GM18909 (cell line): ENCODE results near the gene ACOT7.

Experiments
- ATAC-seq: cut with Tn5 transposase; IDR thresholded peaks from one replicate; pipeline ENCODE4 v1.9.1; 2021; ENCODE audit warnings: mild to moderate bottlenecking; ENCODE audit not compliant: unreplicated experiment, poor library complexity

ACOT7 gene

DNA sequence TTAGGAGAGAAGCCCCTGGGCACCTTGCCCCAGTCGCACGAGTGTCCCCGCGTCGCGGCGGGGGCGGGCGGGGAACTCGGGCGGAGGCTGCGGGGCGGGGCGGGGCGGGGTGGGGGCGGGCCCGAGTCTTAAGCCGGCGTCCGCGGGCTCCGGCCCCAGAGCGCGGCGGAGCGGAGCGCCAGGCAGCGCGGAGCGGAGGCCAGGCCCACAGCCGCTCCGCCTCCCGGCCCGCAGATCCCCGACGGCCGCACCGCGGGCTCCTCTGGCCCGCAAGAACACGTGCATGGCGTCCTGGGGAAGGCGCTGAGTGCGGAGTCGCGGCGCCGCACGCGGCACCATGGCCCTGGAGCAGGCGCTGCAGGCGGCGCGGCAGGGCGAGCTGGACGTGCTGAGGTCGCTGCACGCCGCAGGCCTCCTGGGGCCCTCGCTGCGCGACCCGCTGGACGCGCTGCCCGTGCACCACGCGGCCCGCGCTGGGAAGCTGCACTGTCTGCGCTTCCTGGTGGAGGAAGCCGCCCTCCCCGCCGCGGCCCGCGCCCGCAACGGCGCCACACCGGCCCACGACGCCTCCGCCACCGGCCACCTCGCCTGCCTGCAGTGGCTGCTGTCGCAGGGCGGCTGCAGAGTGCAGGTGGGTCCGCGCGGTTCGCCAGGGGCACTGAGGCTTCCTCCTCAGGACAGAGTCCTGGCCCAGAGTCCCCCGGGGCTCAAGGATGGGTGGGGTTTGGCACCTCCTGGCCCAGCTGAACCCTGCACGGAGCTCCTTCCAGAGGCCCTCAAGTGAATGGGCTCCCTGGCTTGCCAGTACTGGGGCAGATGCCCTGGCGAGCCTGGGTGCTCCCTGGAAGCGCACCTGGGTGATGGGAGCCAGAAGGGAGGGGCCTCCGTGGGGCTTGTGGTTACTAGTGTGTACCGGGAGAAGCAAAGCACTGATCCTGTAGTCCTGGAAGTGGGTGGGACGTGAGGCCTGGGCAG, 31.3 kb upstream of the ACOT7 start, which contains the start of gene ESPN:
Gene ESPN (plus strand): TSS at position 158 of the 975 bp plus-strand sequence. CDS start 180 bp downstream, at position 338.
- ATAC-seq = no peak

DNA sequence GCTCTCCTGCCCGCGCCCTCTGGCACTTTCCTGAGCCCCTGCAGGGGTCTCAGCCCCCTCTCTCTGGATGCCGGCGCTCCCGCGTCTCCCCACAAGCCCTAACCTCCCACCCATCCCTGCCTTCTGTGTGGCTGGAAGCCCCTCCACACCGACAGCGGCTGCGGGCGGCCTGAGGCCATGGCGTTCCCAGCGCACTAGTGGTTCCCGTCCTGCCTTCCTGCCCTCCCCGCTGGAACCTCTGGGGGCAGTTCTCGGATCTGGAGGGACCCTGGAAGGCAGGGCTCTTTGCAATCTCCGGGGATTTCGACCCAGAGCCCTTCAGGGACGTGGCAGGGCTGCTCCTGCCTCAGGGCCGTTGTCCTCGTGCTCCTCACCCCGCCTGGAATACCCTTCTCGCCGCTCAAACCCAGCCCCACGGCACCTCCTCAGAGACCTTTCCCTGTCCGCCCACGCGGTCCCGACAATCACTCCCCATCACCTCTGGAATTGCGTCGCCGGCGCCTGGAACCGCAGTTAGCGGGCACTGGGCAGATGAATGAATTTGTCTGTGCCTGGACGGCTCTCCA, 30.5 kb upstream of the ACOT7 start:
- ATAC-seq = no peak

DNA sequence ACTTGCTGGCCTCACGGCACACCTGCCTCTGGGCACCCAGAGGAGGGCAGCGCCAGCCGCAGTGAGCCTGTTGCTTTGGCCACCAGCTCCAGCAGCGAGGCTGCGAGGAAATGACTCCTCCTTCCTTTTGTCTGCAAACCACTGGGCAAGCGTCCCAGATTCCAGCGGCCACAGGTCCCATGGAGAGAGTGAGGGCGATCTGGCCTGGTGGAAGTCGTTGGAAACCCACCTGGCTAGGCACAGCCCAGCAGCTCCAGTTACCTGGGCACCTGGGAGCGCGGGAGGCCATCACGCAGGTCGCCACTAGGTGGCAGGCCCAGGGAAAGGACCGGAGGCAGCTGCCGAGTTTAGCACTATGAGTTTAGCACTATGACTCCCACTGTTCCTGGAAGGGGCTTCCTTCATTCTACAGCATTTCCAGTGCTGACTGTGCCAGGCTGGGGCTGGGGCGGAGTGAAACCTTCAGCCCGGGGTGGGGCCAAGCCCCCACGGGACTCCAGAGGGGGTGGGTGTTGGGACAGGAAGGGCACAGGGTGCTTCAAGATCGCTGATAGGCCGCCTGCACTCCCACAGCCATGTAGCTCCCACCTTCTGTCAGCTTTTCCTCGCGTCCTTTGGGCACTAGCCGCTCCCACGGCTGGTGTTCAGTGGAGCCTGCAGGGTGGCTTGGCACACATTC, 29.9 kb upstream of the ACOT7 start:
- peak; percentile 51 for ATAC-seq

DNA sequence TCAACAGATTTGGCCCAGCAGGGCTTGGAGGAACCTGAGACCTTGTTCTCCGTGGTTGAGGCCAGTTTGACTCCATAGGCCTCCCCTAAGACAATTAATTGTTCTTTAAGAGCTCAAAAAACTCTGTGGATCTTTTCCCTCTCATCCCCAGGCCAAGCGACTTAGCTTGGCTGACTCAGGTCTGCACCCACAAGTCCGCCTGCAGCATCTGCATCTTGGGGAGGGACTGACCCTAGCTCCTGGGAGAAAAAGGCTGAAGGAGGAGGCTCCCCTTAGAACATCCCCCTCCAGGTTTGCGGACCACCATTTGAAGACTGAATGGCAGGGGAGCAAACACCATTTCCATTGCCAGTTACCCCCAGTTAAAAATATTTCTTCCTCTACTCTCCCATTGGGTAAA, 27.7 kb upstream of the ACOT7 start:
- no peak for ATAC-seq

DNA sequence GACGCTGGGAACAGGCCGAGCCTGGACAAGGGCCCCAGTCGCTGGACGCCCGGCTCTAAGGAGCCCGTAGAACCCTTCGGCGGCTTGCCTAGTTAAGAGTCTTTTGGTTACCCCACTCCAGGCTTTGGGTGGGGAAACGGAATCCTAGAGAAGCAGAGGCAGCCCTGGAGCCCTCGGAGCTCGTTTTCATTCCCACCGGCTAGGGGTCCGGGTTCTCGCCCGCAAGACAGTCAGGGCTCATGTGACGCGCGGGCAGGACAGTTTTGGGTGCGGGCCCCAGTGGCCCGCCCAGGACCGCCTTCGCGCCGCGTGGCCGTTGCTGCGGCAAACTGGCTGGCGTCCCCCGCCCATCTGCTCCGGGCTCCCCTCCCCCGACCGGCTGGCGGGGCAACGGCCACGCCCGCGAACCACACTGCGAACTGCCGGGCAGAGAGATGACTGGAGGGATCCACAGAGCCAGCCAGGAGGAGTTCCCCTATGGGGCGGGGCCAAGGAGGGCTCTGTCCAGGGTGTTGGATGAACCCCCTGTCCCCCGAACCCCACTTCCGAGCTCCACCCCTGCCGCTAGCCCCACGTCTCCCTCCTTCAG, 27.0 kb upstream of the ACOT7 start:
- ATAC-seq = no peak

DNA sequence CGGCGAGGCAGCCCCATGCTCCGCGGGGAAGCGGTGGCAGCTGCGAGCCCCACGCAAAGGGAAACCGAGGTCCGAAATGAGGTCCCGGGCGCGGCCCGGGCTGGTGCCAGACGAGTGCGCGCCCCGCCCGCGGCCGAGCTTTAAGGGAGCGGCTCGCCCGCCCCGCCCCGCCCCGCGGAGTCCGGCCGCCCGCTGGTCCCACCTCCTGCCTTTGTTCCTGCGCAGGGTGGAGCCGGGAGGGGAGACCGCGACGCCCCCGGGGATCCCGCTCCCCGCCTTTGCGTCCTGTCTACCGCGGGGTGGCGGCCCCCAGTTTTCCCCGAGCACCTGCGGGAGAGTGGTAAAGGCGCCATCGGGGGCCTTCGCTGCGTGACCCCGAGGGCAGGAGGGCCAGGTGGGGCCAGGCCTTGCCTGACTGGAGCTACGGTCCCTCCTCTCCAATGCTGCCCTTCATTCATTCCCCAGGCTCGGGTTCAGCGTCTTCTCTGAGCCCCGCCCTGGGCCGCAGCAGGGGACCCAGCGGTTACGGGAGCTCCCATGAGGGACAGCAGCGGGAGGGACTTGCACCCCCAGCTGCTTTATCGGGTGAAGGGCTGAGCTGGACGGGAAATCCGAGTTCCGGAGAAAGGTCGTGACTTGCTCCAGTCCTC, 26.4 kb upstream of the ACOT7 start, which contains the start of gene HES2:
Gene HES2 (minus strand): TSS at position 116 of the 650 bp plus-strand sequence. CDS start 99 bp downstream, at position 17.
- ATAC-seq = no peak

DNA sequence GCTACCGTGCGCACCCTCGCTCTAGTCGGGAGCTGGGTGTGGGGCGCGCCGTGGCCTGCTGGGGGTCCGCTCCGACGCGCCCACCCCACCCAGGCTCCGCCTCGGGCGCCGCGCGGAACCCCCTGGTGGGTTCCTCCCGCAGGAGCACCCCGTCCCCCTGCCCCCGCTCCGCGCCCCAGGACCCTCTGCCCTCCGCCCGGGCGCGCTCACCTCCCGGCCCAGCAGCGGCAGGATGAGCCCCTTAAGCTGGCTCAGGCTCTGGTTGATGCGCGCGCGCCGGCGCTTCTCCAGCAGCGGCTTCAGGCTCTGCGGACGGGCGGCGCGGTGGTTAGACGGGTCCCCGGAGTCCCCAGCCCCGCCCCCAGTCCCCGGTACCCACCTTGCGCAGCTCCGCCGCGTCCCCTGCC, 25.8 kb upstream of the ACOT7 start:
- no peak for ATAC-seq

DNA sequence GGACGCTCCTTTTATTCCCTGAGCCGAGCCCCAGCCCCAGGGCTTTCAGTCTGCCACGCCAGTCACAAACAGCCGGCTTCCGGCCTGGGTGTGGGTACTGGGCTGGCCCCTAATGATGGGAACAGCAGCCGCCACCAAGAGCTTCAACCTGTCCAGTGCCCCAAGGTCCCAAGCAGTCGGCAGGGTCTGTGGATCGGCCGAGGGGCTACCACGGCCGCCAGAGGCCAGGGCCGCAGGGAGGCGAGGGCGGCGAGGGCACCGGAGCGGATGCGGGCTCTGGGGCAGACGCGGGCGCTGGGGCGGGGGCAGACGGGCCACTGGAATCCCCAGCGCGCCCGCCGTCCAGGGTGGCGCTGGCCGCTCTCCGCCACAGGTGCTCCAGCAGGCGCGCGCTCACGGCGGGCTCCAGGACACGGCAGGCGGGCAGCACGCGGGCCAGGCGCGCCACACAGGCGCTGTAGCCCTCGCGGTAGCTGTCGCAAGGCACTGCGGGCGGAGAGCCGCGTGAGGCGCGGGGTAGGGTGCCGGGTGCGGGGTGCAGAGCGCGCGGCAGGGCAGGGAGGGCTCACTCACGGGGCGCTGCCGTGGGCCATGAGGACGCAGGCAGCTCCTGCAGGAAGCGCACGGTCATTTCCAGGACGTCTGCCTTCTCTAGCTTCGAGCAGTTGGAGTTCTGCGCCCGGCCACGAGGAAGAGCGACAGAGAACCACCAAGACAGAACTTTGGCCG, 25.3 kb upstream of the ACOT7 start:
- no peak for ATAC-seq

DNA sequence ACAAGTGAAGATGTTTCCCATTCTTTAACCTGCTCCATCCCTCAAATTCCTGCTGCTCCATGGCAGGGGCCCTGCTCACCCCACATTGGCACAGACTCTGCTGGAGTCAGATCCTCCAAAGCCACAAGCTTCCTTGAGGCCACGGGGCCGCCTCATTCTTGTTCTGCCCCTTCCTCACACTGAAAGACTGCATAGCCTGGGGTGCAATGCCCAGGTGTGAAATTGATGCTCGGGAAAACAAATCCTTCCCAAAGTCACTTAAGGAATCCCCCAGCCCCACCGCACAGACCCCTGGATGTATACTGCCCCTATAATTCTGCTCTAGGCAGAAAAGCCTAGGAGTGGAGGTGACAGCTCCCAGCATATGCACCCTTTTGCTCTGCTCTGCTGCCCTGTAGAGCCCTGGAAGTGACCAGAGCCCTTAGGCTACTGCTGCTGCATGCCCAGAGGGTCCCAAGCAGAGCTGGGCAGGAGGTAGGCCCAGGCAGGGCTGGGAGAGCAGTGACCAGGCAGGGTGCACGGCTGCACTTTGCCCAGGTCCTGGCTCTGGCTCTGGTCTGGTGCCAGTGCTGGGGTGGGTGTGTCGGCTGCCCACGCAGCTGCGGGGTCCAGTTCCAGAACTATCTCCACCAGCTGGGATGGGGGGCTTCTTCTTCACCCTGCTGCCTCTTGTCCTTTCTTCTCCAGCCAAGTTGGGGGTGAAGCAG, 24.5 kb upstream of the ACOT7 start:
- no peak for ATAC-seq

DNA sequence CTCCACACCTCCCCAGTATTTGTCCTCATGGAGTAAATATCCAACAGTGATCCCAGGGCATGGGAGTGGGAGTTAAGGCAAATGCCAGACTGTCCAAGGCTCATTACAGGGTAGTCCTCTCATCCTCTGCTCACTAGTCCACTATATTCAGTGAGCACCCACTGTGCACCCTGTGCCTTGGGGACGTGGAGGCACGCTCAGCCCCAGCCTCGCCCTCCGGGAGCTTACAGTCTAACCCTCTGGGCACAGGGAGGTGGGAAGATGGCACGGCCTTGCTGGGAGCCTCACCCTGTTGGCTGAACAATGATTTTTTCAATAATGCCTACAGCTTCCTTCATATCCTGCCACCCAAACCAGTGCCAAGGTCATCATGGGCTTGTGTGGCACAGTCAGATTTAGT, 23.3 kb upstream of the ACOT7 start:
- no peak for ATAC-seq

DNA sequence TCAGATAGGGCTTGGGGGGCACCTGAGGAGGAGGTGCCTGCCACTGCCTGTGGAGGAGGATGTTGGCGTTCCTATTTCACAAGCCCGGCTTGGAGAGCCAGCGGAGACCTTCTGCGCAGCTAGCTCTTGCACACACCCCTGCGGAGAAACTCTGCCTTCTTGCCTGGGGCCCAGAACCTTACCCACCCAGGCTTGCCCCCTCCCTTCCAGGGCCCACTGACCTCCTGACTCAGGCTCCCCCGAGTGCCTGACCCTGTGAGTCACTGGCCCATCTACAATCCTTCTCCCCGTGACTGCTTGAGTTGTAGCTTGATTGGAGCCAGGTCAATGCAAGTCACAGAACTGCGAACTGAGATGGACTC, 22.7 kb upstream of the ACOT7 start:
- ATAC-seq = no peak

DNA sequence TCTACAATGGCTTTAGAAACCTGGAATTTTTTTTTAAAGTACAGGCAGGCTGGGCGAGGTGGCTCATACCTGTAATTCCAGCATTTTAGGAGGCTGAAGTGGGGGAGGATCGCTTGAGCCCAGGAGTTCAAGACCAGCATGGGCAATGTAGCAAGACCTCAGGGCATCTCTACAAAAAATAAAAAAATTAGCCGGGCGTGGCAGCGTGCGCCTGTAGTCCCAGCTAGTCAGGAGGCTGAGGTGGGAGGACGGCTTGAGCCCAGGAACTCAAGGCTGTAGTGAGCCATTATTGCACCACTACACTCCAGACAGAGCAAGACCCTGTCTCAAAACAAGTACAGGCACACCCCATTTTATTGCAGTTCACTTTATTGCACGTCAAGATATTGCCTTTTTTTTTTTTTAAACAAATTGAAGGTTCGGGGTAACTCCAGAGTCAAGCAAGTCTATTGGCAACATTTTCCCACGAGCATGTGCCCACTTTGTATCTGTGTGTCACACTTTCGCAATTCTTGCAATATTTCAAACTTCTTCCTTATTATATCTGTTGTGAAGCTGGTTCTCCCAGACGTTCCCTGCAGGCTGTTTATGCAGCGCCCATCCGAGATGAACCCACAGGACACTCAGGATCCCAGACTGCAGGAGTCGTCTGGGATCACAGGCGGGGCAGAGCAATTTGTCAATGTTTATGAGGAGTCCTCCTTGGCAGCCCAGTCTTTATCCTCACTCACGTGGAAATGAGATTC, 21.5 kb upstream of the ACOT7 start:
- no peak for ATAC-seq

DNA sequence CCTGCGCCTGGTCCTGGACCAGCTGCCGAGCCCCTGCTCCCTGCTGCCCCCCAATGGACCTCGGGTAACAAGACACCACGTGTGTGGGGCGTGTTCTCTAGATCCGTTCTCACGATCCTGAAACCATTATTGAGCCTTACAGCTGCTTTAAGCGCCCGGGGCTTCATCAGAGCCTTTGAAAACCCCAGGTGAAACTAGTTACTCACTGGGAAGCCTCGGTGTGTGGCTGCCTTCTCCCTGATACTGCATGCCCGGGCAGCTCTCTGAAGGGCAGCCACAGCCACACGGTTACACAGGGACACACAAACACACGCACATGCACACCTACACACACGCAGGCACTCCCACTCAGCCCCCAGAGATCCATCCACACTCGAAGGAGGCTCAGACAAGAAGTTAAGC, 20.9 kb upstream of the ACOT7 start:
- ATAC-seq = peak; percentile 78

DNA sequence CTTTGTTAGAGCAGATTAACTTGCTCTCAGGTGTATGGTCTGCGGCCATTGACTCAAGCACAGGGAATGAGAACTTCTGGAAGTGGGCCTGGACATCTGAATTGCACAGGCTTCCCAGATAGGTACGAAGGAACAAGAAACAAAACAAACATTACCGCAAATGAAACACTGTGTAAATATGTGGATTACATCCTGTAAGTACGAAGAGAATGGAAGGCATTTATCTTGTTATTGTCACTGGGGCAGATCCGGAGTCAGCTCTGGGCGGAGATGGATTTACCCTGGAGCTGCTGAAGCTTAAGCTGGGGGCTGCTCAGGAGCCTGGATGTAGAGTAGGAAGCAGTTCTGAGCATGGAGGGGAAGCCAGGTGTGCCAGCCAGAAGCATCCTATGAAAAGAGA, 19.3 kb upstream of the ACOT7 start:
- ATAC-seq = no peak

DNA sequence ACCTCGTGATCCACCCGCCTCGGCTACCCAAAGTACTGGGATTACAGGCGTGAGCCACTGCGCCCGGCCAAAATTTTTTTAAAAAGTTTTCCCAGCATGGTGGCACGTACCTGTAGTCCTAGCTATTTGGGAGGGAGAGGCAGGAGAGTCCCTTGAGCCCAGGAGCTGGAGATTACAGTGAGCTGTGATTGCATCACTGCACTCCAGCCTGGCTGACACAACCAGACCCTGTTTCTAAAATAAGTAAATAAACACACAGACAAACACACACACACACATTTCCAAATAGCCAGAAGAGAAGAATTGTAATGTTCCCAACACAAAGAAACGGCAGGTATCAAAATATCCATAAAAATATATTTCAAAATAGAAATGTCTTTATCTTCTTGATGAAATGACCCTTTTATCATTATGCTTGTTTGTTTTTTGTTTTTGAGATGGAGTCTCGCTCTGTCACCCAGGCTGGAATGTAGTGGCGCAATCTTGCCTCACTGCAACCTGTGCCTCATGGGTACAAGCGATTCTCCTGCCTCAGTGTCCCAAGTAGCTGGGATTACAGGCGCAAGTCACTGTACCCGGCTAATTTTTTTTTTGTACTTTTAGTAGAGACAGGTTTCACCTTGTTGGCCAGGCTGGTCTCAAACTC, 16.8 kb upstream of the ACOT7 start:
- no peak for ATAC-seq

DNA sequence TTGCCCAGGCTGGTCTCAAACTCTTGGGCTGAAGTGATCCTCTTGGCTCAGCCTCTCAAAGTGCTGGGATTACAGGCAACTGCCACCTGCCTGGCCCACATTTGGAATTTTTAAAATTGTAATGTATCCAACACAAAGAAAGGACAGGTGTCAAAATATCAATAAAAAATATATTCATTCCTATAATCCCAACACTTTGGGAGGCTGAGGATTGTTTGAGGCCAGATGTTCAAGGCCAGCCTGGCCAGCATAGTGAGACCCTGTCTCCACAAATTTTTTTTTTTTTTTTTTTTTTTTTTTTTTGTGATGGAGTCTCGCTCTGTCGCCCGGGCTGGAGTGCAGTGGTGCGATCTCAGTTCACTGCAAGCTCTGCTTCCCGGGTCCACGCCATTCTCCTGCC, 16.2 kb upstream of the ACOT7 start:
- ATAC-seq = no peak

DNA sequence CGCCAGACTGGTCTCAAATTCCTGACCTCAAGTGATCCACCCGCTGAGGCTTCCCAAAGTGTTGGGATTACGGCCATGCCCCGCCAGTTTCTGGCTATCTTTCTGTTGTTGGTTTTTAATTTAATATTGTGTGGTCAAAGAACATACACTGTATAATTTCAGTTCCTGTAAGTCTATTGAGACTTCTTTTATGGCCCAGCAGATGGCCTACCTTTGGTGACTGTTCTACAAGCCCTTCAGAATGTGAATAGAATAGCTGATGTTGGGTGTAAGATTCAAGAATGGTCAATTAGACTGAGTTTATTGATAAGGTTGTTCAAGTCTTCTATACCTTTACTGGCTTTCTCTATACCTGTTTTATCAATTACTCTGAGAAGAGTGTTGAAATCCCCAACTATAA, 15.5 kb upstream of the ACOT7 start:
- no peak for ATAC-seq

DNA sequence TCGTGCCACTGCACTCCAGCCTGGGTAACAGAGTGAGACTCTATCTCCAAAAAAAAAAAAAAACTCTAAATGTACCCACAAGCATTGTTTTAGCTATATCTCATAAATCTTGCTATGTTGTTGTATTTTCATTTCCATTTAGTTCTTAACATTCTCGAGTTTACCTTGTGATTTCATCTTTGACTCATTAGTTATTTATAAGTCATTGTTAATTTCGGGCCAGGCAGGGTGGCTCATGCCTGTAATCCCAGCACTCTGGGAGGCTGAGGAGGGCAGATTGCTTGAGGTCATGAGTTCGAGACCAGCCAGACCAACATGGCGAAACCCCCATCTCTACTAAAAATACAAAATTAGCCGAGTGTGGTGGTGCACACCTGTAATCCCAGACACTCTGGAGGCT, 14.5 kb upstream of the ACOT7 start:
- no peak for ATAC-seq
